Brain microvascular endothelial cell (primary cell): ENCODE results near the gene SCGB1C2.

Experiments
- DNase-seq: peaks from one replicate; pipeline ENCODE4 v3.0.0-alpha.2; 2020
- H3K27ac ChIP-seq: fragments of 250-450 bp; sonication (Bioruptor Pico); 2 replicates; pipeline ENCODE4 v1.5.1; 2020; ENCODE audit warnings: mild to moderate bottlenecking, moderate library complexity
- H3K27me3 ChIP-seq: fragments of 250-450 bp; sonication (Bioruptor Pico); replicated peaks from 2 replicates; pipeline ENCODE4 v1.5.1; 2020; ENCODE audit warnings: mild to moderate bottlenecking
- H3K36me3 ChIP-seq: fragments of 250-450 bp; sonication (Bioruptor Pico); replicated peaks from 2 replicates; pipeline ENCODE4 v1.5.1; 2020; ENCODE audit warnings: mild to moderate bottlenecking
- H3K4me3 ChIP-seq: 2 replicates; pipeline ENCODE4 v1.5.1; 2011; ENCODE audit warnings: low read depth, mild to moderate bottlenecking, control low read depth, low read length, moderate library complexity
- CTCF ChIP-seq: IDR thresholded peaks from 2 replicates; pipeline ENCODE4 v1.5.1; 2011; ENCODE audit warnings: low read depth, mild to moderate bottlenecking, moderate library complexity, low read length, control low read depth, inconsistent platforms; ENCODE audit errors: missing control alignments
- in situ Hi-C: cut with HindIII; loops from 2 replicates; pipeline ENCODE4 v1.10.0; 2017; ENCODE audit warnings: low sequenced_read_pairs, low pct_ligation_motif_present

The SCGB1C2 gene

GRCh38 chr17:142102-142661 is 4.8 kb downstream of the SCGB1C2 start:
- no peak overlapping the region for H3K4me3 ChIP-seq
- H3K27me3 ChIP-seq = no peaks in the 10 kb centered on the region
- no peak overlapping the region for H3K27ac ChIP-seq
- TF ChIP-seq CTCF = no peak
- peak; percentile 11 for DNase-seq
- in situ Hi-C loops = no loop called here
- no peaks in the 10 kb centered on the region for H3K36me3 ChIP-seq

GRCh38 chr17:142876-143784 is 5.8 kb downstream of the SCGB1C2 start:
- Histone ChIP-seq H3K4me3 (no peak overlapping the region), H3K27ac (no peak overlapping the region), H3K36me3 (no peaks in the 10 kb centered on the region), H3K27me3 (no peaks in the 10 kb centered on the region)
- no peak for DNase-seq
- in situ Hi-C loops = no loop called here
- no peak for TF ChIP-seq CTCF

GRCh38 chr17:143785-144281 is 6.5 kb downstream of the SCGB1C2 start:
- peak; percentile 60 for TF ChIP-seq CTCF
- Histone ChIP-seq H3K27ac (no peak overlapping the region), H3K4me3 (no peak overlapping the region), H3K36me3 (no peaks in the 10 kb centered on the region), H3K27me3 (no peaks in the 10 kb centered on the region)
- peak; percentile 40 for DNase-seq
- in situ Hi-C loops = no loop called here

GRCh38 chr17:144936-145670 is 7.7 kb downstream of the SCGB1C2 start:
- no peak for DNase-seq
- no peak overlapping the region for H3K27ac ChIP-seq
- no peak for TF ChIP-seq CTCF
- no peaks in the 10 kb centered on the region for H3K27me3 ChIP-seq
- in situ Hi-C loops = no loop called here
- H3K4me3 ChIP-seq = no peak overlapping the region
- H3K36me3 ChIP-seq = no peaks in the 10 kb centered on the region

GRCh38 chr17:145671-146541 is 8.5 kb downstream of the SCGB1C2 start:
- Histone ChIP-seq H3K27me3 (no peaks in the 10 kb centered on the region), H3K4me3 (no peak overlapping the region), H3K36me3 (no peaks in the 10 kb centered on the region), H3K27ac (no peak overlapping the region)
- TF ChIP-seq CTCF = no peak
- no peak for DNase-seq
- in situ Hi-C loops = no loop called here
